Stimulated activated CD8-positive, alpha-beta memory T cell treated with anti-CD3 and anti-CD28 coated beads, Interleukin-7, amount 100 ng/mL, for 4 hours (primary cell): ENCODE measurements around the gene PTPN13.
A peak's percentile ranks its signal among the peaks of the same experiment; 100 is the strongest.

Experiments
- DNase-seq, 2 donors: peaks; one replicate each; pipeline ENCODE4 v3.0.0-alpha.2; 2020; ENCODE audit warnings: low read depth in 2 of 2

PTPN13 gene

GRCh38 chr4:86593688-86594558 lies at the start of gene PTPN13:
Gene PTPN13, plus strand, starts transcription at chr4:86594315. Its CDS starts 40,942 bp downstream, at chr4:86635257.
- DNase-seq, result peak; percentile 5 to 46

DNA sequence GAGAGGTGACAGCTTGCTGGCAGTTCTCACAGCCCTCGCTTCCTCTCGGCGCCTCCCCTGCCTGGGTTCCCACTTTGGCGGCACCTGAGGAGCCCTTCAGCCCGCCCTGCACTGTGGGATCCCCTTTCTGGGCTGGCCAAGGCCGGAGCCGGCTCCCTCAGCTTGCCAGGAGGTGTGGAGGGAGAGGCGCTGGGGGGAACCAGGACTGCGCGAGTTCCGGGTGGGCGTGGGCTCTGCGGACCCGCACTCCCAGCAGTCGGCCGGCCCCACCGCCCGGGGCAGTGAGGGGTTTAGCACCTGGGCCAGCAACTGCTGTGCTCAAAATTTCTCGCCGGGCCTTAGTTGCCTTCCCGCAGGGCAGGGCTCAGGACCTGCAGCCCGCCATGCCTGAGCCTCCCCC lies 47.0 kb upstream of the PTPN13 start:
- DNase-seq, result no peak

DNA sequence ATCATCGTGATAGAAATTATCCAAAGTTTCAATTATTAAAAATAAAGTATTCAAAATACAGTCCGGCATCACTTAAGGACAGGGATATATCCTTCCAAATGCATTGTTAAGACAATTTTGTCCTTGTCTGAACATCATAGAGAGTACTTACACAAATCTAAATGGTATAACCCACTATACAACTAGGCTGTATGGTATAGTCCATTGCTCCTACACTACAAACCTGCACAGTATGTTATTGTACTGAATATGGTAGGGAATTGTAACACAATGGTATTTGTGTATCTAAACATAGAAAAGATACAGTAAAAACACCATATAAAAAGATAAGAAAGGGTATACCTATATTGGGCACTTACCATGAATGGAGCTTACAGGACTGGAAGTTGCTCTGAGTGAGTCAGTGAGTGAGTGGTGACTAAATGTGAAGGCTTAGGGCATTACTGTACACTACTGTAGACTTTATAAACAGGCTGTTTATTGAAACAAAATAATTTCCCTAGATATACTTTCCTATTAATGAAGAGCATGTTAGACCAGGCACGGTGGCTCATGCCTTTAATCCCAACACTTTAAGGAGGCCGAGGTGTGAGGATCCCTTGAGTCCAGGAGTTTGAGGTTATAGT lies 44.8 kb upstream of the PTPN13 start:
- DNase-seq, result no peak

DNA sequence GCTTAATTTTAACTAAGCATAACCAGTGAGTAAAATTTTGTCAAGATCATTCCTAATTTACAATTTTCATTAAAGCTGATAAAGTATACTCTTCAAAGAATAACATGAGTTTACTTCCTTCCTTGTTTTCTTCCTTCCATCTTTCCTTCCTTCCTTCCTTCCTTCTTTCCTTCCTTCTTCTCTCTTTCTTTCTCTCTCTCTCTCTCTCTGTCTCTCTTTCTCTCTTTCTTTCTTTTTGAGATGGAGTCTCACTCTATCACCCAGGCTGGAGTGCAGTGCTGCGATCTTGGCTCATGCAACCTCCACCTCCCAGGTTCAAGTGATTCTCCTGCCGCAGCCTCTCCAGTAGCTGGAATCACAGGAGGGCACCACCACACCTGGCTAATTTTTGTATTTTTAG lies 42.7 kb upstream of the PTPN13 start:
- no peak for DNase-seq

- no peak for DNase-seq
These were observed 39.5 kb upstream of the PTPN13 start for GRCh38 chr4:86554646-86555045.

GRCh38 chr4:86556791-86557415 lies 37.2 kb upstream of the PTPN13 start:
- no peak for DNase-seq

GRCh38 chr4:86557526-86557925 lies 36.6 kb upstream of the PTPN13 start:
- no peak for DNase-seq

GRCh38 chr4:86558258-86558657 lies 35.9 kb upstream of the PTPN13 start:
- no peak for DNase-seq

DNA sequence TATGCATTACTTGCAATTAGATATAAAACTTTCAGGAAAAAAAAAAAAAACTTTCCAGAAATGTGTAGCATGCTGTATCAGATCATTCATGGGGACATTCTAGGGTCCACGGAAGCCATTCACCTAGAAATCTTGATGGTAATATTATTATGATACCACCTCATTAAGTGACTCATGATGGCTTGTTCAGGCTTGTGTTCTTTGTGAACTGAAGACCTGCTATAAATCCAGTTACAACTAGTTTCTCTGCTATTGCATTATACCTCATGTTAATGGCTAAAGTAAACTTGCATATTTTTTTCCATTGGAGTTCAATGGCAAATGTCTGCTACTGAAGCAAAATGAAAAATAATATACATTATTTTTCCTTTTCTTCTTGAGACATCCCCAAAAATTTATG lies 35.3 kb upstream of the PTPN13 start:
- no peak for DNase-seq

GRCh38 chr4:86560447-86560846 lies 33.7 kb upstream of the PTPN13 start:
- DNase-seq, result no peak

DNA sequence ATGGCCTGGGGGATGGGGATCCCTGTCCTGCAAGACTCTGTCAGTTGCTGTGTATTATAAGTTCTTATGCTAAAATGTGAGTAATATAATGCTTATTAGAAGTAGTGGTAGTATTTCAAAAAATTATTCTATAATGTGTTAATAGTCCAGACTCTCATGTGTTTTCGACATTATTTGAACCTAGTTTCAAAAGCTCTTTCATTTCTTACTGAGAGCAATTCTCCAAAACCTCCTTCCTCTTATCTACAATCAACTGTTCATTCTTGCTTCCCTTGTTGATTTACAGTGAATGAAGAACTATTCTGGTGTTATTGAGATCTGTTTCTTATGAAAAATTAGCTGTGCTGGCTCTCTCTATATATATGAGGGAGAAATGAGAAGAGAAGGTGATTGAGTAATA lies 32.9 kb upstream of the PTPN13 start:
- DNase-seq, result no peak

- DNase-seq, result no peak
These were observed 30.7 kb upstream of the PTPN13 start for GRCh38 chr4:86563416-86563815.

- no peak for DNase-seq
These were observed 29.3 kb upstream of the PTPN13 start for GRCh38 chr4:86564795-86565194.

GRCh38 chr4:86565651-86566050 lies 28.5 kb upstream of the PTPN13 start:
- no peak for DNase-seq

DNA sequence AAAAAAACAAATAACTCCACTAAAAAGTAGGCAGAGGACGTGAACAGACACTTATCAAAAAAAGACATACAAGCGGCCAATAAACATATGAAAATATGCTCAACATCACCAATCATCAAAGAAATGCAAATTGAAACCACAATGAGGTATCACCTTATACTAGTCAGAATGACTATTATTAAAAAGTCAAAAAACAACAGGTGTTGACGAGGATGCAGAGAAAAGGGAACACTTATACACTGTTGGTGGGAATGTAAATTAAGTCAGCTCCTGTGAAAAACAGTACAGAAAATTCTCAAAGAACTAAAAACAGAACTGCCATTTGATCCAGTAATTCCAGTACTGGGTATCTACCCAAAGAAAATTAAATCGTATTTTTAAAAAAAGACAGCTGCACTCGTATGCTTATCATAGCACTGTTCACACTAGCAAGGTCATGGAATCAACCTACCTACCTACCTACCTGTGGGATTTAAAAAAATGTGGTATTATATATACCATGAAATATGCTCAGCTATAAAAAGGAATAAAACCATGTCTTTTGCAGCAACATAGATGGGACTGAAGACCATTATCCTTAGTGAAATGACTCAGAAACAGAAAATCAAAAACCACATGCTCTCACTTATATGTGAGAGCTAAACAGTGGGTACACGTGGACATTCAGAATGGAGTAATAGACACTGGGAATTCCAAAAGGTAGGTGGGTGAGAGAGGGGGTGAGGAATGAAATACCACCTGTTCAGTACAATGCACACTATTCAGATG lies 24.8 kb upstream of the PTPN13 start:
- no peak for DNase-seq

GRCh38 chr4:86579941-86580340 lies 14.2 kb upstream of the PTPN13 start:
- DNase-seq, result no peak

DNA sequence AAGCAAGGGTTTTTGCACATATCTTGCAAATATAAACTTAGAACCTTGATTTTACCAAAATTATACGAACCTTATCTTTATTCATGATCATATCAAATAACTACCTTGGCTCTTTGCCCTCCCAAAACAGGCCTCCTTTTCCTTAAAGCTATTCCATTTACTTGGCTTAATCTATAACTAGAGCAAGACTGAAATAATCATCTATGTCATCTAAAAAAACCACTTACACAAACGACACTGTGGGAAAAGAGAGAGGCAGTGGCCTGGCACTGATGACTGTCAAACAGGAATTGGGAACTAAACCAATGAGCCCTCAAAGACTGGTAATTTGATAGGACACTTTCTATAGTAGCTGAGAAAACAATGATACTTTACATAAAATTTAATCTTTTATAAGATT lies 11.7 kb upstream of the PTPN13 start:
- DNase-seq, result no peak

DNA sequence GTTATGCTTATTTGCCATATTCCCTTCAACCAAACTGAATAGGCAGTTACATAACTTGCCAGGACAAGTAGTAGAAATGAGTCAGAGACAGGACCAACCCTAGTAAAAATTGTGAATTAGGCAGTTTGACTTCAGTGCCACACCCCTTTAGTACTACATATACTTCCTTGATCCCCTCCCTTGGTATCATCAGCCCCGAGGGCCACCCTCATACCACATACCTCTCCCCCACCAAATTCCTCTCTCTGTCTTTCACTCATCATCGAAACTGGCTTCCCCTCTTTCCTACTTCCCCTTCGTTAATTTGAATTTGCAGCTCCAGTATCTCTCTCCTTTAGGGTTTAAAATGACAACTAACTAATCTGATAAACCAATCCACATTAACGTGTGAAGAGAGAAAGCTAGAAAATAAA lies 7.9 kb upstream of the PTPN13 start:
- no peak for DNase-seq

- DNase-seq, result no peak
These were observed 7.3 kb upstream of the PTPN13 start for GRCh38 chr4:86586626-86587380.

DNA sequence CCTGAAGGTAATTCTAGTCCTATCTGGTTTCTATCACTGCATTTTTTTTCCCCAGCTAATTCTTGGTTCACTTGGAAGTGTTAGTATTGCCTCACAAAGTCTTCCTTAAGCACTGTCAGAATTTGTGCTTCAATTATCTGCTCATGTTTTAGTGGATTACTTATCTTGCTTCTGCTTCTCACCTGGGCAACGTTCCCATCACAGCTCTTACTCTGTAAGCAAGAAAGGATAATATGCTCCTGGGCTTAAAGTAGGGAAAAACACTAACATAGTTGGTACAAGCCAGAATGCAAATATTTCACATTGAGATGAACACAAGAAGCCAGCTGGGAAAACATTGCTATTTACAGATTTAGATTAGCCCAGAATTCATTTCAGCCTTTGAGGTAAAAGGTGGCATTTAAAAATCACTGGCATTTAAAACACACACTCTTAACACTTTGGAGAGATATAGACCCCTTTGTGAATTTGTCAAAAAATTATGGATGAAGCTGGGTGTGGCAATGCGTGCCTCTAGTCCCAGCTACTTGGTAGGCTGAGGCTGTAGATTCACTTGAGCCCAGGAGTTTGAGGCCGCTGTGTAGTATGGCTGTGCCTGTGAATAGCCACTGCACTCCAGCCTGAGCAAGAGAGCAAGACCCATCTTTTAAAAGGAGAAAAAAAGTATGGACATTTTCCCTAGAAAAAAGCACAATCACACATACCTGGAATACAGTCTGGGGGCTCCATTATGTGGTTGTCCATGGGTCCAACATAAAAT lies 6.6 kb upstream of the PTPN13 start:
- no peak for DNase-seq
